ENCODE results near the gene KCNE3. TPM values are rescaled to one million over a fixed set of nuclear protein-coding genes. Genes with fewer than 3 reads are reported as not detected.

Gene KCNE3
- total and polyA plus RNA-seq, 9 of the 15 experiments (the other 6 are each of a cell fraction or from before 2014, with no cell fraction given), result 1.6 to 8.7 (median 6.2) TPM

- TF ChIP-seq PML (IDR thresholded peaks at IDR 0.05; ENCODE audit: low read length), result peak; percentile 61
- TF ChIP-seq HDGF (IDR thresholded peaks at IDR 0.05), result no peak
- no peak for TF ChIP-seq GTF2A2 (tag; IDR thresholded peaks at IDR 0.05)
- TF ChIP-seq ZNF77 (CRISPR knock-in tag; IDR thresholded peaks at IDR 0.05), result no peak
- no peak for TF ChIP-seq ZNF79 (CRISPR knock-in tag; IDR thresholded peaks at IDR 0.05; ENCODE audit: low read depth)
- no peak for TF ChIP-seq COPS2 (conservative IDR thresholded peaks at IDR 0.05)
- TF ChIP-seq CLOCK (CRISPR knock-in tag; IDR thresholded peaks at IDR 0.05; ENCODE audit: borderline replicate concordance), result no peak
- TF ChIP-seq NFE2L1 (tag; IDR thresholded peaks at IDR 0.05; ENCODE audit: borderline replicate concordance, low read depth), result no peak
- TF ChIP-seq HOMEZ (CRISPR knock-in tag; IDR thresholded peaks at IDR 0.05), result no peak
- no peak for TF ChIP-seq ZNF512 (tag; IDR thresholded peaks at IDR 0.05)
- no peak for TF ChIP-seq BRD9 (IDR thresholded peaks at IDR 0.05; ENCODE audit: low read depth, partially characterized antibody)
- TF ChIP-seq CREB5 (CRISPR knock-in tag; IDR thresholded peaks at IDR 0.05), result no peak
- no peak; the same call in 1 of the 2 replicates for TF ChIP-seq GTF2E2 (tag; IDR thresholded peaks at IDR 0.05)
- TF ChIP-seq ATF6 (CRISPR knock-in tag; IDR thresholded peaks at IDR 0.05), result no peak; the same call in 1 of the 2 replicates
- TF ChIP-seq ZBTB1 (CRISPR knock-in tag; IDR thresholded peaks at IDR 0.05; ENCODE audit: borderline replicate concordance, low read depth), result peak; percentile 73; the same call in 1 of the 2 replicates
- no peak for TF ChIP-seq DDX20 (tag; IDR thresholded peaks at IDR 0.05; ENCODE audit: low read depth)
Observed at GRCh38 chr11:74492974-74493790, 25.8 kb upstream of the KCNE3 start, which contains the start of gene LIPT2 (continued).
